ENCODE measurements around the gene IFRD1.

DNA sequence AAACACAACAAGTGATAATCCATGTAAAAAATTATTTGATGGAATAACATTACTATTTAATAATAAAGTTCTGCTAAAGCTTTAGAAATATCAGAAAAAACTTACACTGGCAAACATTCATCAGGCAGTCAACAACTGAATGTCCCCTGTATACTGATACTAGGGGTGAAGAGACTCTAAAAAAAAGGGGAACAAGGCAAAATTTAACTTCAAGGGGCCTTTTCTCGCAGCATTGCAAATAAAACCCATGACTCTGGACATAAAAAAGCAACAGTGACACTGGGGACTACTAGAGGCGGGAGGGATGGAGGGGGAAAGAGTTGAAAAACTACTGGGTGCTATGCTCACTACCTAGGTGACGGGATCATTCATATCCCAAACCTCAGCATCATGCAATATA lies 5.8 kb upstream of the IFRD1 start:
- no peak for TF ChIP-seq MYC (IDR thresholded peaks at IDR 0.05; ENCODE audit: low read depth, low read length)
- no peak for TF ChIP-seq POLR2A (IDR thresholded peaks at IDR 0.05; ENCODE audit: low read depth, low read length)
- TF ChIP-seq CTCF (IDR thresholded peaks at IDR 0.05; ENCODE audit: extremely low read depth in 1 of 2, insufficient read depth in 1 of 2, low read depth in 1 of 2, low read length in 2 of 2): no peak
- TF ChIP-seq EZH2 (IDR thresholded peaks at IDR 0.05; ENCODE audit: borderline replicate concordance, low read depth, low read length, severe bottlenecking): no peak
- no peak for TF ChIP-seq POLR2AphosphoS5 (IDR thresholded peaks at IDR 0.05; ENCODE audit: insufficient read depth, low read depth, low read length)
- TF ChIP-seq, protein P1, sequence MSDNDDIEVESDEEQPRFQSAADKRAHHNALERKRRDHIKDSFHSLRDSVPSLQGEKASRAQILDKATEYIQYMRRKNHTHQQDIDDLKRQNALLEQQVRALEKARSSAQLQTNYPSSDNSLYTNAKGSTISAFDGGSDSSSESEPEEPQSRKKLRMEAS (IDR thresholded peaks at IDR 0.05; ENCODE audit: insufficient read depth, insufficient read length): no peak
- no peak for TF ChIP-seq GATA2 (IDR thresholded peaks at IDR 0.05; ENCODE audit: insufficient read depth, insufficient read length, low read depth, low read length)
- no peak for TF ChIP-seq FOS (IDR thresholded peaks at IDR 0.05; ENCODE audit: borderline replicate concordance, insufficient read depth, low read length)
